Gastroesophageal sphincter (tissue), 4 donors: Measurements from ENCODE around the gene AMHR2. TPM values are rescaled to one million over a fixed set of nuclear protein-coding genes. Genes with fewer than 3 reads are reported as not detected.
A peak's percentile ranks its signal among the peaks of the same experiment; 100 is the strongest.

Experiments
- ATAC-seq: fragments of 150-250 bp; one replicate; pipeline ENCODE4 v1.9.1; 2016; ENCODE audit warnings: mild to moderate bottlenecking, moderate library complexity
- H3K27ac ChIP-seq, 4 donors: fragments of 200-600 bp; sonication (generic) in 3 of 4; 1 replicate in 3 of 4; 2 replicates in 1 of 4; pipeline ENCODE4 v1.5.1; 2016 to 2019
- H3K27me3 ChIP-seq: fragments of 200-600 bp; sonication (generic); one replicate; pipeline ENCODE4 v1.5.1; 2019
- H3K36me3 ChIP-seq, 2 donors: fragments of 200-600 bp; sonication (generic); one replicate each; pipeline ENCODE4 v1.5.1; 2019; ENCODE audit warnings: control low read depth in 1 of 2
- H3K4me1 ChIP-seq, 3 donors: fragments of 200-600 bp; sonication (generic); 1 replicate in 2 of 3; 2 replicates in 1 of 3; pipeline ENCODE4 v1.5.1; 2016 to 2019; ENCODE audit warnings: control low read depth in 2 of 3
- H3K4me3 ChIP-seq, 2 donors: fragments of 200-600 bp; sonication (generic); one replicate each; pipeline ENCODE4 v1.5.1; 2019; ENCODE audit warnings: mild to moderate bottlenecking in 1 of 2, moderate library complexity in 1 of 2
- H3K9me3 ChIP-seq, 3 donors: fragments of 200-600 bp; sonication (generic); one replicate each; pipeline ENCODE4 v1.5.1; 2017 to 2019; ENCODE audit warnings: control low read depth in 2 of 3
- CTCF ChIP-seq, 4 experiments: fragments of 200-600 bp in 2 of 4; fragments of 450-650 bp in 2 of 4; sonication (generic) in 1 of 4; IDR thresholded peaks; one replicate each; pipeline ENCODE4 v1.5.1; 2017 to 2019; ENCODE audit warnings: antibody characterized with exemption in 4 of 4, mild to moderate bottlenecking in 2 of 4, moderate library complexity in 2 of 4
- EP300 ChIP-seq: sonication (generic); formaldehyde crosslinking; IDR thresholded peaks from one replicate; pipeline ENCODE4 v1.6.1; 2017; ENCODE audit warnings: antibody characterized with exemption, mild to moderate bottlenecking
- POLR2A ChIP-seq, 2 donors: fragments of 450-650 bp; IDR thresholded peaks; one replicate each; pipeline ENCODE4 v1.6.1; 2017; ENCODE audit warnings: antibody characterized with exemption in 2 of 2, mild to moderate bottlenecking in 2 of 2, moderate library complexity in 1 of 2
- POLR2AphosphoS5 ChIP-seq: sonication (generic); formaldehyde crosslinking; IDR thresholded peaks from one replicate; pipeline ENCODE4 v1.6.1; 2017; ENCODE audit warnings: antibody characterized with exemption
- WGBS, 2 donors: methylation state at CpG; one replicate each; pipeline ENCODE4 v1.1.5; 2018; ENCODE audit warnings: low coverage in 1 of 2; 5-methylcytosine and 5-hydroxymethylcytosine counted together
- total RNA-seq, 4 donors: library from RNA; depleted of rRNA; stranded (reverse); fragments of >200 nt; gene quantifications; one replicate each; pipeline ENCODE4 v1.1.0, GENCODE V29; 2016

The AMHR2 gene
- total RNA-seq, 4 donors from 2014 or later: 0.13 TPM; not detected in 3

- H3K27me3 ChIP-seq: no peaks in the 10 kb centered on the region
- peaks cover 10 to 51% of the 10 kb centered on the region in 2 donors for H3K36me3 ChIP-seq
- peaks cover 8 to 31% (median 20%) of the 10 kb centered on the region in 3 donors for H3K4me1 ChIP-seq
- 0 to 4% methylated on average over 4 to 9 of the region's 82 CpGs for whole genome bisulfite sequencing, 2 donors
- H3K4me3 ChIP-seq: peak overlapping the region; percentile 77 to 89
- TF ChIP-seq POLR2AphosphoS5 (peak; percentile 67), POLR2A (IDR thresholded peaks at IDR 0.05) (peak in 1 of 2 donors; percentile 15), CTCF (IDR thresholded peaks at IDR 0.05) (peak in 1 of 4 experiments; percentile 71), EP300 (no peak)
- no peaks in the 10 kb centered on the region for H3K9me3 ChIP-seq
- ATAC-seq: peak; percentile 73
- peak overlapping the region; percentile 92 to 97 (median 96) for H3K27ac ChIP-seq
Measured at GRCh38 chr12:53452159-53453077, 28.8 kb downstream of the AMHR2 start.

DNA sequence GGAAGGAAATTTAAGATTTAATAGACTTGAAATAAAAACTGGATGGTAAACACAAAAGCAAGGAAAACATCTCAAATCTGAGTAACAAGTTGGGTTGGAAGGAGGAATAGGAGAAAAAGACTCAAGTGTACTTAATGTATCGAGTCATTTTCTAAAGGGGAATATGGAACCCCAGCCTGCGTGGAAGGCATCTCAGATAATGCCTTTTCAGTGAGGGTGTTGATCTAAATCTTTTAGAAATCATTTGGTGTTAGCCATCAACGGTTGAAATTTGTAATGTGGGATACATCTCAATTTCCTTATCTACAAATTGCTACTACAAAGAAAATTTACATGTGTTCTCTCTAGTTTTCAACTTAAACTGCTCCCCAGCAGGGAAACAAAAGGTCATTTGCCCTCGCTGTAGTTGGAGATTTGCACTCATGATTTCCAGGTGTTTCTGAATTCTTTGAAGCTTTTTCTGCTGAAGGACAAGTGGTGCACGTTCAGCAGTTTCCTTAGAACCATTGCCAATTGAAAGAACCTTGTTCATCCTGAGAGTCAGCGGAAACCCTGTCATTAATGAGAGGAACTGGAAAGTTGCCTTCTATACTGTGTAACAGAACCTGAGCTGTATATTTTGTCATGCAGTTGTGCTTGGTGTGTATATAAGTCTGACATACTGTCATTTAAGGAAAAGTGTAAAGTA lies 30.4 kb downstream of the AMHR2 start:
- TF ChIP-seq EP300 (no peak), POLR2A (IDR thresholded peaks at IDR 0.05) (no peak), POLR2AphosphoS5 (no peak), CTCF (IDR thresholded peaks at IDR 0.05) (no peak)
- no peak for ATAC-seq
- Histone ChIP-seq H3K36me3 (peaks cover 12 to 51% of the 10 kb centered on the region in 2 donors), H3K27ac (peak overlapping the region in 3 of 4 donors; percentile 14 to 97 (median 96)), H3K9me3 (no peaks in the 10 kb centered on the region), H3K4me3 (peak overlapping the region in 1 of 2 donors; percentile 77), H3K4me1 (peaks cover 8 to 34% (median 20%) of the 10 kb centered on the region in 3 donors), H3K27me3 (no peaks in the 10 kb centered on the region)
- 13 to 15% methylated on average over 6 of the region's 6 CpGs for WGBS, 2 donors

DNA sequence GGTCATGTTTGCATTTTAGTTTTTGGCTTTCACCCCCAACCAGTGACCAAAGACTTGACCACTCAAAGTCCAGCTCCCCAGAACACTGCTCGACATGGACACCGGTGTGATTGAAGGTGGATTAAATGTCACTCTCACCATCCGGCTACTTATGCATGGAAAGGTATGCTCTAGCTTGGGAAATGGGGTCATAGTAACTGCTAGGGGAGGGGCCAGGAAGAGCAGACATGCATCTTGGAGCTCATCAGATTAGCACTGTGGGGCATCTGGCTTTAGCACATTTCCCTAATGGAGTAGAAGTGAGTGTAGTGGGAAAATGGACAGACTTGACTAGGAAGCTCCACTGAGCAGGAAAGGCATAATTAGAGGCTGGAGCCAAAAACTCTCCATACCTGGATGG lies 31.1 kb downstream of the AMHR2 start:
- Histone ChIP-seq H3K36me3 (peaks cover 15 to 57% of the 10 kb centered on the region in 2 donors), H3K27ac (peak overlapping the region in 1 of 4 donors; percentile 14), H3K27me3 (no peaks in the 10 kb centered on the region), H3K4me1 (peaks cover 8 to 40% (median 20%) of the 10 kb centered on the region in 3 donors), H3K4me3 (peak overlapping the region in 1 of 2 donors; percentile 77), H3K9me3 (no peaks in the 10 kb centered on the region)
- ATAC-seq: no peak
- WGBS, 2 donors: 25% methylated on average over 3 of the region's 3 CpGs; no CpG with 5 or more reads in 1 of the 2 donors
- no peak for TF ChIP-seq CTCF (IDR thresholded peaks at IDR 0.05)
- no peak for TF ChIP-seq EP300
- no peak for TF ChIP-seq POLR2AphosphoS5
- TF ChIP-seq POLR2A (IDR thresholded peaks at IDR 0.05): no peak

- Histone ChIP-seq H3K27ac (no peak overlapping the region), H3K9me3 (no peaks in the 10 kb centered on the region), H3K4me1 (peaks cover 15 to 57% (median 17%) of the 10 kb centered on the region in 3 donors), H3K4me3 (no peak overlapping the region), H3K27me3 (no peaks in the 10 kb centered on the region), H3K36me3 (peaks cover 23 to 78% of the 10 kb centered on the region in 2 donors)
- TF ChIP-seq CTCF (IDR thresholded peaks at IDR 0.05): no peak
- TF ChIP-seq POLR2AphosphoS5: no peak
- TF ChIP-seq EP300: no peak
- no peak for TF ChIP-seq POLR2A (IDR thresholded peaks at IDR 0.05)
- 56 to 70% methylated on average over 5 to 6 of the region's 6 CpGs for whole genome bisulfite sequencing, 2 donors
- ATAC-seq: no peak
Measured at GRCh38 chr12:53456654-53457366, 33.2 kb downstream of the AMHR2 start.
